ENCODE measurements around the gene CRCP. TPM values are rescaled to one million over a fixed set of nuclear protein-coding genes. Genes with fewer than 3 reads are reported as not detected.

Gene CRCP
- total RNA-seq, 1 donor from 2014 or later = 29.0 TPM

DNA sequence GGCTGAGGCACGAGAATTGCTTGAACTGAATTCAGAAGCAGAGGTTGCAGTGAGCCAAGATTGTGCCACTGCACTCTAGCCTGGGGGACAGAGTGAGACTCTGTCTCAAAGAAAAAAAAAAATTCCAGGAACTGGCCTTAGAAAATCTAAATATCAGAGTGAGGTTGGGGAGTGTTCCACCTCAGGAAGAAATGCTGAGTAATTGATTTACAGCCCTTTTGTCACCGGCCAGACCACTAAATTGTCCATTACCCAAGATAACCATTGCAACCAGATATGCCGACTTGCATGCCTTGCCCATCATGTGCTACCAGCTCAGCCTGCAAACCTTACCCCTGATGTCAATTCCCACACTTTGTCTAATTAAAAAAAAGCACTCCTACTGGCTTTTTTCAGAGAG lies 42.4 kb downstream of the CRCP start:
- Mint-ChIP-seq H3K27ac (no peak overlapping the region), H3K4me1 (ENCODE audit: unreplicated experiment) (peaks cover 13% of the 10 kb centered on the region), H3K4me3 (no peak overlapping the region), H3K9me3 (peaks cover 5% of the 10 kb centered on the region), H3K27me3 (no peaks in the 10 kb centered on the region), H3K36me3 (peaks cover 26% of the 10 kb centered on the region)
- no peak for DNase-seq (ENCODE audit: extremely low spot score, unreplicated experiment)
- TF ChIP-seq, protein P1, sequence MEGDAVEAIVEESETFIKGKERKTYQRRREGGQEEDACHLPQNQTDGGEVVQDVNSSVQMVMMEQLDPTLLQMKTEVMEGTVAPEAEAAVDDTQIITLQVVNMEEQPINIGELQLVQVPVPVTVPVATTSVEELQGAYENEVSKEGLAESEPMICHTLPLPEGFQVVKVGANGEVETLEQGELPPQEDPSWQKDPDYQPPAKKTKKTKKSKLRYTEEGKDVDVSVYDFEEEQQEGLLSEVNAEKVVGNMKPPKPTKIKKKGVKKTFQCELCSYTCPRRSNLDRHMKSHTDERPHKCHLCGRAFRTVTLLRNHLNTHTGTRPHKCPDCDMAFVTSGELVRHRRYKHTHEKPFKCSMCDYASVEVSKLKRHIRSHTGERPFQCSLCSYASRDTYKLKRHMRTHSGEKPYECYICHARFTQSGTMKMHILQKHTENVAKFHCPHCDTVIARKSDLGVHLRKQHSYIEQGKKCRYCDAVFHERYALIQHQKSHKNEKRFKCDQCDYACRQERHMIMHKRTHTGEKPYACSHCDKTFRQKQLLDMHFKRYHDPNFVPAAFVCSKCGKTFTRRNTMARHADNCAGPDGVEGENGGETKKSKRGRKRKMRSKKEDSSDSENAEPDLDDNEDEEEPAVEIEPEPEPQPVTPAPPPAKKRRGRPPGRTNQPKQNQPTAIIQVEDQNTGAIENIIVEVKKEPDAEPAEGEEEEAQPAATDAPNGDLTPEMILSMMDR (conservative IDR thresholded peaks at IDR 0.05) = no peak

DNA sequence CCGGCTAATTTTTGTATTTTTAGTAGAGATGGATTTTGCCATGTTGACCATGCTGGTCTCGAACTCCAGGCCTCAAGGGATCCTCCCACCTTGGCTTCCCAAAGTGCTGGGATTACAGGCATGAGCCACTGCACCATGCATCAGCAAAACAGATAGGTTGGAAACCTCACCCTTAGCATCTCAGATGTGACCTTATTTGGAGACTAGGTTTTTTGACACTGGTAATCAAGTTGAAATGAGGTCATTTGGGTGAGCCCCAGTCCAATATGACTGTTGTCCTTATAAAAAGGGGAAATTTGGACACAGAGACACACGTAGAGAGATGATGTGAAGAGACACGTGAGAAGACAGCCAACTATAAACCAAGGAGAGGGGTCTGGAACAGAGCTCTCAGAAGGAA lies 48.0 kb downstream of the CRCP start:
- no peak for DNase-seq (ENCODE audit: extremely low spot score, unreplicated experiment)
- TF ChIP-seq, protein P1 (conservative IDR thresholded peaks at IDR 0.05) = no peak
- H3K9me3 Mint-ChIP-seq = peaks cover 5% of the 10 kb centered on the region
- no peak overlapping the region for H3K27ac Mint-ChIP-seq
- H3K4me3 Mint-ChIP-seq = no peak overlapping the region
- no peaks in the 10 kb centered on the region for H3K27me3 Mint-ChIP-seq
- H3K4me1 Mint-ChIP-seq (ENCODE audit: unreplicated experiment) = no peaks in the 10 kb centered on the region
- peaks cover 9% of the 10 kb centered on the region for H3K36me3 Mint-ChIP-seq

DNA sequence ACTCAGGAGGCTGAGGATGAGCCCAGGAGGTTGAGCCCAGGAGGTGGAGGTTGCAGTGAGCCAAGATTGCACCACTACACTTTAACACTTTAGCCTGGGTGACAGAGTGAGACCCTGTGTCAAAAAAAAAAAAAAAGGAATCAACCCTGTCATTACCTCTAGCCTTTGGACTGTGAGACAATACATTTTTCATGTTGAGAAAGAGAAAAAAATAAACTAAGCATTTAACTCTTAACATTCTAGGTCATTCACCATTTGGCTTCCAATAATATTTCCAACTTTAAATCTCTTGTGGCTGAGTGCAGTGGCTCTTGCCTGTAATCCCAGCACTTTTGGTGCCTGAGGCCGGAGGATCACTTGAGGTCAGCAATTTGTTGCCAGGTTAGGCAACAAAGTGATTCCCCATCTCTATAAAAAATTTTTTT lies 48.6 kb downstream of the CRCP start:
- no peak for DNase-seq (ENCODE audit: extremely low spot score, unreplicated experiment)
- Mint-ChIP-seq H3K4me3 (no peak overlapping the region), H3K36me3 (peaks cover 5% of the 10 kb centered on the region), H3K4me1 (ENCODE audit: unreplicated experiment) (no peaks in the 10 kb centered on the region), H3K27ac (no peak overlapping the region), H3K27me3 (no peaks in the 10 kb centered on the region), H3K9me3 (peaks cover 2% of the 10 kb centered on the region)
- TF ChIP-seq, protein P1 (conservative IDR thresholded peaks at IDR 0.05) = no peak

DNA sequence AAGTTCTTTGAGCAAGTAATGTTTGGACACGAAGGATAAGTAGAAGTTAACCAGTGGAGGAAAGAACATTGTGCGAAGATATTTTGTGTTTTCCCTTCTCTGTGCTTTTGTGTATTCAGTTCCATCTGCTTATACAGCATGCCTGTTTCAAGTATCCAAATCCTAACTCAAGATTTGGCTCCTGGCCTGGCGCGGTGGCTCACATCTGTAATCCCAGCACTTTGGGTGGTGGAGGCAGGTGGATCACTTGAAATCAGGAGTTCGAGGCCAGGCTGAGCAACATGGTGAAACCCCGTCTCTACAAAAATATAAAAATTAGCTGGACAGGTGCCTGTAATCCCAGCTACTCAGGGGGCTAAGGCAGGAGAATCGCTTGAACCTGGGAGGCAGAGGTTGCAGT lies 49.7 kb downstream of the CRCP start:
- TF ChIP-seq, protein P1 (conservative IDR thresholded peaks at IDR 0.05) = no peak
- H3K4me3 Mint-ChIP-seq = no peak overlapping the region
- no peaks in the 10 kb centered on the region for H3K9me3 Mint-ChIP-seq
- H3K4me1 Mint-ChIP-seq (ENCODE audit: unreplicated experiment) = no peaks in the 10 kb centered on the region
- H3K36me3 Mint-ChIP-seq = no peaks in the 10 kb centered on the region
- no peak overlapping the region for H3K27ac Mint-ChIP-seq
- H3K27me3 Mint-ChIP-seq = no peaks in the 10 kb centered on the region
- no peak for DNase-seq (ENCODE audit: extremely low spot score, unreplicated experiment)

DNA sequence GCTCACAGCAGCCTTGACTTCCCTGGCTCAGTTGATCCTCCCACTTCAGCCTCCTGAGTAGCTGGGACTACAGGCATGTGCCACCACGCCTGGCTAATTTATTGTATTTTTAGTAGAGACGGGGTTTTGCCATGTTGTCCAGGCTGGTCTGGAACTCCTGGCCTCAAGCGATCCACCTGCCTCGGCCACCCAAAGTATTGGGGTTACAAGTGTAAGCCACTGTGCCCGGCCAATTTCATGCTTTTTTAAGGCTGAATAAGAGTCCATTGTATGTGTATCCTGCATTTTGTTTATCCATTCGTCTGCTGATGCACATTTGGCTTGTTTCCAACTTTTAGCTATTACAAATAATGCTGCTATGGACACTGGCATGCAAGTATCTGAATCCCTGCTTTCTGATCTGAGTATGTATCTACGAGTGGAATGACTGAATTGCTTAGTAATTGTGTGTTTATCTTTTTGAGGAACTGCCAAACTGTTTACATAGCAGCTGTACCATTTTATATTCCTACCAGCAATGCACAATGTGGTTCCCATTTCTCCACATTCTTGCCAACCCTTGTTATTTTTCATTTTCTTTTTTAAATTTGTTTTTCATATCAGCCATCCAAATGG lies 53.2 kb downstream of the CRCP start:
- Mint-ChIP-seq H3K4me3 (no peak overlapping the region), H3K27me3 (no peaks in the 10 kb centered on the region), H3K4me1 (ENCODE audit: unreplicated experiment) (peaks cover 5% of the 10 kb centered on the region), H3K36me3 (no peaks in the 10 kb centered on the region), H3K9me3 (no peaks in the 10 kb centered on the region), H3K27ac (no peak overlapping the region)
- no peak for DNase-seq (ENCODE audit: extremely low spot score, unreplicated experiment)
- TF ChIP-seq, protein P1 (conservative IDR thresholded peaks at IDR 0.05) = no peak

DNA sequence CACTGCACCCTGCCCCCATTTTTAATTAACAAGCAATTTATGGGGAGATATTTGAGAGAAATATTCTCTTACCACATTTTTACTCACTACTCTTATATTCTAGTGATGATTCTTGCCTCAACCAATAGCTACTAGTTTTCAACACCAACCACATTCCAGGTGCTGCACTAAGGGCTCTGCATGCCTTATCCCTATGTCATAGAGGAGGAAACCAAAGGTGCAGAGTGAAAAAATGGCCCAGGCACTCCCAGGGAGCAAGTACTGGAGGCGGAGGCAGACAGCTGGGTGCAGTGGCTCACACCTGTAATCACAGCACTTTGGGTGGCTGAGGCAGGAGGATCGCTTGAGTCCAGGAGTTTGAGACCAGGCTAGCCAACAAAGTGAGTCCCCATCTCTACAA lies 55.0 kb downstream of the CRCP start:
- DNase-seq (ENCODE audit: extremely low spot score, unreplicated experiment) = no peak
- Mint-ChIP-seq H3K27ac (peak overlapping the region; percentile 43), H3K27me3 (no peaks in the 10 kb centered on the region), H3K36me3 (no peaks in the 10 kb centered on the region), H3K9me3 (no peaks in the 10 kb centered on the region), H3K4me1 (ENCODE audit: unreplicated experiment) (peaks cover 5% of the 10 kb centered on the region), H3K4me3 (no peak overlapping the region)
- TF ChIP-seq, protein P1 (conservative IDR thresholded peaks at IDR 0.05) = no peak

Data from type B pancreatic cell (in vitro differentiated cells).